K562 (cell line): ENCODE results near the gene SERTM1. TPM values are rescaled to one million over a fixed set of nuclear protein-coding genes. Genes with fewer than 3 reads are reported as not detected.

Experiments
- ATAC-seq: fragments of 200-7000 bp; cut with Tn5 transposase; 3 replicates; pipeline ENCODE4 v1.9.1; 2020; ENCODE audit warnings: moderate library complexity
- BruUV-seq: library from RNA; stranded (reverse); fragments of 400-500 nt; replicated peaks from 2 replicates; lab custom pipeline; 2021; lab: Mats Ljungman, UMichigan
- CTCF ChIA-PET: fragments of 300-600 bp; formaldehyde crosslinking; extraction: SDS; loops from one replicate; lab custom pipeline; 2021; ENCODE audit warnings: low intra/inter-chr PET ratio; lab: Yijun Ruan, JAX
- POLR2A ChIA-PET: fragments of 300-600, 350-650 bp; sonication (Branson Sonifier 250); formaldehyde crosslinking; extraction: SDS; loops from one replicate; lab custom pipeline; 2021; ENCODE audit warnings: antibody characterized with exemption, inconsistent platforms; lab: Yijun Ruan, JAX
- DNase-seq, 4 experiments: peaks; one replicate each; pipeline versions ENCODE4 v3.0.0 to v3.0.0-alpha.2; 2011 to 2018; ENCODE audit warnings: low spot score in 3 of 4, mixed read lengths in 3 of 4; ENCODE audit errors: extremely low read depth in 1 of 4
- FAIRE-seq: peaks from 2 replicates; lab custom pipeline; 2011; peaks lifted over from hg19 to GRCh38; lab: Jason Lieb, UNC
- H2AFZ ChIP-seq: 2 replicates; pipeline ENCODE4 v1.6.0; 2011; ENCODE audit warnings: low read depth, low read length, control low read depth, inconsistent platforms
- H3K27ac ChIP-seq: fragments of 200-600 bp; 3 replicates; pipeline ENCODE4 v1.8.0; 2011; ENCODE audit warnings: low read depth, mild to moderate bottlenecking, control low read depth, inconsistent platforms, low read length, moderate library complexity, mixed read lengths; ENCODE audit errors: extremely low read depth
- H3K27me3 ChIP-seq, 2 experiments: fragments of 300-600 bp in 1 of 2; 2 replicates in 1 of 2; 3 replicates in 1 of 2; pipeline versions ENCODE4 v1.6.0 to v1.8.0; 2011; ENCODE audit warnings: inconsistent platforms in 2 of 2, low read length in 2 of 2, mild to moderate bottlenecking in 1 of 2, mixed read lengths in 1 of 2, moderate library complexity in 1 of 2; ENCODE audit not compliant: control insufficient read depth in 2 of 2, insufficient read depth in 2 of 2
- H3K36me3 ChIP-seq: fragments of 300-600 bp; 3 replicates; pipeline ENCODE4 v1.8.0; 2011; ENCODE audit warnings: mild to moderate bottlenecking, low read length, inconsistent platforms; ENCODE audit not compliant: control insufficient read depth, insufficient read depth
- H3K4me1 ChIP-seq, 2 experiments: fragments of 200-600 bp in 1 of 2; replicated peaks in 1 of 2; 2 replicates in 1 of 2; 3 replicates in 1 of 2; pipeline versions ENCODE4 v1.5.1 to v1.8.0; 2011; ENCODE audit warnings: inconsistent platforms in 2 of 2, low read length in 2 of 2, mild to moderate bottlenecking in 1 of 2, mixed read lengths in 1 of 2, moderate library complexity in 1 of 2; ENCODE audit not compliant: control insufficient read depth in 2 of 2, insufficient read depth in 2 of 2
- H3K4me2 ChIP-seq: 2 replicates; pipeline ENCODE4 v1.6.1; 2011; ENCODE audit warnings: low read length, control low read depth, inconsistent platforms, mixed read lengths; ENCODE audit not compliant: insufficient read depth
- H3K4me3 ChIP-seq: fragments of 200-600 bp; sonication (generic), shearing (Covaris generic); 2 replicates; pipeline ENCODE4 v1.5.1; 2016; ENCODE audit warnings: control low read depth, inconsistent platforms
- H3K79me2 ChIP-seq: fragments of 200-600 bp; 3 replicates; pipeline ENCODE4 v1.8.0; 2011; ENCODE audit warnings: low read length, inconsistent platforms; ENCODE audit not compliant: control insufficient read depth, insufficient read depth
- H3K9ac ChIP-seq, 2 experiments: 2 replicates each; pipeline versions ENCODE4 v1.6.0 to v1.6.1; 2011; ENCODE audit warnings: low read depth in 2 of 2, low read length in 2 of 2, control low read depth in 1 of 2, inconsistent platforms in 1 of 2, mild to moderate bottlenecking in 1 of 2, mixed read lengths in 1 of 2; ENCODE audit not compliant: insufficient read depth in 1 of 2
- H3K9me1 ChIP-seq: one replicate; pipeline ENCODE4 v1.6.0; 2011; ENCODE audit warnings: inconsistent platforms, mild to moderate bottlenecking, low read length, moderate library complexity; ENCODE audit not compliant: control insufficient read depth, insufficient read depth
- H3K9me3 ChIP-seq: replicated peaks from 2 replicates; pipeline ENCODE4 v1.5.1; 2011; ENCODE audit warnings: low read depth, low read length, inconsistent platforms; ENCODE audit not compliant: control insufficient read depth, insufficient read depth
- H4K20me1 ChIP-seq: replicated peaks from 2 replicates; pipeline ENCODE4 v1.6.1; 2011; ENCODE audit warnings: low read length, inconsistent platforms, mixed read lengths; ENCODE audit not compliant: control insufficient read depth, insufficient read depth
- CCAR2 ChIP-seq: fragments of 200-400 bp; formaldehyde crosslinking; IDR thresholded peaks from 2 replicates; pipeline ENCODE4 v1.6.1; 2017; ENCODE audit warnings: mild to moderate bottlenecking, low read depth, low read length
- HDAC1 ChIP-seq, 2 experiments: fragments of 450-650 bp; IDR thresholded peaks; 2 replicates each; pipeline ENCODE4 v1.6.1; 2016 to 2017; ENCODE audit warnings: inconsistent platforms in 1 of 2, mild to moderate bottlenecking in 1 of 2, moderate library complexity in 1 of 2
- MCM2 ChIP-seq: fragments of 450-650 bp; IDR thresholded peaks from 2 replicates; pipeline ENCODE4 v1.6.1; 2017; ENCODE audit warnings: low read depth, mild to moderate bottlenecking
- PTTG1 ChIP-seq: fragments of 450-650 bp; IDR thresholded peaks from 2 replicates; pipeline ENCODE4 v1.6.1; 2016; ENCODE audit warnings: low read depth, mild to moderate bottlenecking, missing genetic modification characterization, missing compliant biosample characterization
- SMAD1 ChIP-seq: fragments of 150-350 bp; IDR thresholded peaks from 2 replicates; pipeline ENCODE4 v1.6.1; 2014; ENCODE audit warnings: low read length, low read depth; ENCODE audit not compliant: partially characterized antibody
- SMC3 ChIP-seq: conservative IDR thresholded peaks from 2 replicates; pipeline ENCODE4 v1.6.1; 2011; ENCODE audit warnings: low read depth, low read length, improper control_type of control experiment; ENCODE audit not compliant: insufficient read depth
- WGBS: fragments of 100-300 bp; shearing (Covaris generic); methylation state at CpG from one replicate; pipeline ENCODE4 v1.1.6; 2016; ENCODE audit warnings: low coverage, mixed read lengths; ENCODE audit not compliant: insufficient coverage; ENCODE audit errors: missing lambda C conversion rate; 5-methylcytosine and 5-hydroxymethylcytosine counted together
- in situ Hi-C: fragments of 300-500 bp; cut with MboI; formaldehyde crosslinking; loops from 4 replicates; pipeline ENCODE4 v1.15.0; 2018; ENCODE audit warnings: inconsistent platforms, mixed read lengths
- intact Hi-C: fragments of 100-400 bp; cut with micrococcal nuclease; formaldehyde crosslinking; loops from 2 replicates; pipeline ENCODE4 v1.14.2; 2022
- polyA plus RNA-seq, 8 experiments: library from polyadenylated mRNA; depleted of rRNA in 4 of 8; stranded (reverse) in 5 of 8; unstranded in 3 of 8; fragments of >200 nt; fragmentation: Nextera tagmentation in 2 of 8; fragmentation: Illumina TruSeq in 1 of 8; extraction: Ambion mirVana in 2 of 8; extraction: Trizol in 1 of 8; gene quantifications; 2 replicates each; pipeline versions ENCODE4 v1.2.1 to v1.2.3, GENCODE V29; 2011 to 2014; ENCODE audit warnings: inconsistent platforms in 1 of 8, missing spikeins in 1 of 8
- total RNA-seq, 7 experiments: library from RNA; depleted of rRNA in 6 of 7; stranded (reverse); fragments of >200 nt in 6 of 7; fragmentation: Illumina TruSeq in 2 of 7; extraction: Trizol in 2 of 7; gene quantifications; 2 replicates each; pipeline versions ENCODE4 v1.2.1 to v1.2.3, GENCODE V29; 2011 to 2021; ENCODE audit warnings: low replicate concordance in 1 of 7
- TF ChIP-seq, protein P1 (sequence below): fragments of 200-600 bp; sonication (generic); IDR thresholded peaks from one replicate; pipeline ENCODE4 v1.6.1; 2012; ENCODE audit warnings: mild to moderate bottlenecking, low read depth, low read length, inconsistent platforms

The SERTM1 gene
- total and polyA plus RNA-seq, 9 of the 15 experiments (the other 6 are each of a cell fraction or from before 2014, with no cell fraction given), result not detected

DNA sequence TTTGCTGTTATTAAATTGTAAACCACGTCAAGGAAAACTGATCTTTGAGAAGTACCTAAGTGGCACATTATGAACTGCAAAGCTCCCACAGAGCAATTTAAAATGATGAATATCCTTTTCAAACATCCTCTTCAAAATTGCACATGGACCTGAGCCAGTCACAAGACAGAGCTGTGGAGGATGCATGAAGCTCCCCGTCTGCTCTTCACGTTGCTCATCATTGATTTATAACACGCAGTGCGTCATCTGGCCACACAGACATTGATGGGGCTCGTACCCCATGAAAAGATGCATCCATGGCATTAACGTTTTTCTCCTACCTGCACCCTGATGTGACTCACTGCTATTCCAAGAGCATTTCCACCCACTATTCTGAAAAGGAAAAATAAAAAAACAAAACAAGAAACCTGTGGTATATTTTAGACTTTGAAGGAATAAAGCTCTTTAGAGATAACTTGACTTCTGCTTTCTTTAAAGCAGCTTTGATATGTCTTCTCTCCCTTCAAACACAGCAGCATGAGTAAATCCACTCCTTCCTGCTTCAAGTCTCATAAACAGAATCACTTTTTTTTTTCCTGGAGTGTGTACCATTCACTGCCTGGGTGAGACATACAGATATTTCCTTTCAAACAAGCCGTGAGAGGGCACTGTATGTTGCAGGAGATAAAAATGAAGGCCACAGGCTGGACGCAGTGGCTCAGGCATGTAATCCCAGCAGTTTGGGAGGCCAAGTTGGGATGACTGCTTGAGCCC is 7.2 kb upstream of the SERTM1 start:
- TF ChIP-seq, protein P1, sequence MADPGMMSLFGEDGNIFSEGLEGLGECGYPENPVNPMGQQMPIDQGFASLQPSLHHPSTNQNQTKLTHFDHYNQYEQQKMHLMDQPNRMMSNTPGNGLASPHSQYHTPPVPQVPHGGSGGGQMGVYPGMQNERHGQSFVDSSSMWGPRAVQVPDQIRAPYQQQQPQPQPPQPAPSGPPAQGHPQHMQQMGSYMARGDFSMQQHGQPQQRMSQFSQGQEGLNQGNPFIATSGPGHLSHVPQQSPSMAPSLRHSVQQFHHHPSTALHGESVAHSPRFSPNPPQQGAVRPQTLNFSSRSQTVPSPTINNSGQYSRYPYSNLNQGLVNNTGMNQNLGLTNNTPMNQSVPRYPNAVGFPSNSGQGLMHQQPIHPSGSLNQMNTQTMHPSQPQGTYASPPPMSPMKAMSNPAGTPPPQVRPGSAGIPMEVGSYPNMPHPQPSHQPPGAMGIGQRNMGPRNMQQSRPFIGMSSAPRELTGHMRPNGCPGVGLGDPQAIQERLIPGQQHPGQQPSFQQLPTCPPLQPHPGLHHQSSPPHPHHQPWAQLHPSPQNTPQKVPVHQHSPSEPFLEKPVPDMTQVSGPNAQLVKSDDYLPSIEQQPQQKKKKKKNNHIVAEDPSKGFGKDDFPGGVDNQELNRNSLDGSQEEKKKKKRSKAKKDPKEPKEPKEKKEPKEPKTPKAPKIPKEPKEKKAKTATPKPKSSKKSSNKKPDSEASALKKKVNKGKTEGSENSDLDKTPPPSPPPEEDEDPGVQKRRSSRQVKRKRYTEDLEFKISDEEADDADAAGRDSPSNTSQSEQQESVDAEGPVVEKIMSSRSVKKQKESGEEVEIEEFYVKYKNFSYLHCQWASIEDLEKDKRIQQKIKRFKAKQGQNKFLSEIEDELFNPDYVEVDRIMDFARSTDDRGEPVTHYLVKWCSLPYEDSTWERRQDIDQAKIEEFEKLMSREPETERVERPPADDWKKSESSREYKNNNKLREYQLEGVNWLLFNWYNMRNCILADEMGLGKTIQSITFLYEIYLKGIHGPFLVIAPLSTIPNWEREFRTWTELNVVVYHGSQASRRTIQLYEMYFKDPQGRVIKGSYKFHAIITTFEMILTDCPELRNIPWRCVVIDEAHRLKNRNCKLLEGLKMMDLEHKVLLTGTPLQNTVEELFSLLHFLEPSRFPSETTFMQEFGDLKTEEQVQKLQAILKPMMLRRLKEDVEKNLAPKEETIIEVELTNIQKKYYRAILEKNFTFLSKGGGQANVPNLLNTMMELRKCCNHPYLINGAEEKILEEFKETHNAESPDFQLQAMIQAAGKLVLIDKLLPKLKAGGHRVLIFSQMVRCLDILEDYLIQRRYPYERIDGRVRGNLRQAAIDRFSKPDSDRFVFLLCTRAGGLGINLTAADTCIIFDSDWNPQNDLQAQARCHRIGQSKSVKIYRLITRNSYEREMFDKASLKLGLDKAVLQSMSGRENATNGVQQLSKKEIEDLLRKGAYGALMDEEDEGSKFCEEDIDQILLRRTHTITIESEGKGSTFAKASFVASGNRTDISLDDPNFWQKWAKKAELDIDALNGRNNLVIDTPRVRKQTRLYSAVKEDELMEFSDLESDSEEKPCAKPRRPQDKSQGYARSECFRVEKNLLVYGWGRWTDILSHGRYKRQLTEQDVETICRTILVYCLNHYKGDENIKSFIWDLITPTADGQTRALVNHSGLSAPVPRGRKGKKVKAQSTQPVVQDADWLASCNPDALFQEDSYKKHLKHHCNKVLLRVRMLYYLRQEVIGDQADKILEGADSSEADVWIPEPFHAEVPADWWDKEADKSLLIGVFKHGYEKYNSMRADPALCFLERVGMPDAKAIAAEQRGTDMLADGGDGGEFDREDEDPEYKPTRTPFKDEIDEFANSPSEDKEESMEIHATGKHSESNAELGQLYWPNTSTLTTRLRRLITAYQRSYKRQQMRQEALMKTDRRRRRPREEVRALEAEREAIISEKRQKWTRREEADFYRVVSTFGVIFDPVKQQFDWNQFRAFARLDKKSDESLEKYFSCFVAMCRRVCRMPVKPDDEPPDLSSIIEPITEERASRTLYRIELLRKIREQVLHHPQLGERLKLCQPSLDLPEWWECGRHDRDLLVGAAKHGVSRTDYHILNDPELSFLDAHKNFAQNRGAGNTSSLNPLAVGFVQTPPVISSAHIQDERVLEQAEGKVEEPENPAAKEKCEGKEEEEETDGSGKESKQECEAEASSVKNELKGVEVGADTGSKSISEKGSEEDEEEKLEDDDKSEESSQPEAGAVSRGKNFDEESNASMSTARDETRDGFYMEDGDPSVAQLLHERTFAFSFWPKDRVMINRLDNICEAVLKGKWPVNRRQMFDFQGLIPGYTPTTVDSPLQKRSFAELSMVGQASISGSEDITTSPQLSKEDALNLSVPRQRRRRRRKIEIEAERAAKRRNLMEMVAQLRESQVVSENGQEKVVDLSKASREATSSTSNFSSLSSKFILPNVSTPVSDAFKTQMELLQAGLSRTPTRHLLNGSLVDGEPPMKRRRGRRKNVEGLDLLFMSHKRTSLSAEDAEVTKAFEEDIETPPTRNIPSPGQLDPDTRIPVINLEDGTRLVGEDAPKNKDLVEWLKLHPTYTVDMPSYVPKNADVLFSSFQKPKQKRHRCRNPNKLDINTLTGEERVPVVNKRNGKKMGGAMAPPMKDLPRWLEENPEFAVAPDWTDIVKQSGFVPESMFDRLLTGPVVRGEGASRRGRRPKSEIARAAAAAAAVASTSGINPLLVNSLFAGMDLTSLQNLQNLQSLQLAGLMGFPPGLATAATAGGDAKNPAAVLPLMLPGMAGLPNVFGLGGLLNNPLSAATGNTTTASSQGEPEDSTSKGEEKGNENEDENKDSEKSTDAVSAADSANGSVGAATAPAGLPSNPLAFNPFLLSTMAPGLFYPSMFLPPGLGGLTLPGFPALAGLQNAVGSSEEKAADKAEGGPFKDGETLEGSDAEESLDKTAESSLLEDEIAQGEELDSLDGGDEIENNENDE, result no peak
- TF ChIP-seq SMAD1, result no peak
- TF ChIP-seq HDAC1 (IDR thresholded peaks at IDR 0.05), result no peak
- no peak for TF ChIP-seq PTTG1
- no peak for TF ChIP-seq MCM2
- no peak for TF ChIP-seq SMC3
- TF ChIP-seq CCAR2, result no peak
- no peak for FAIRE-seq
- no TSS peak for BruUV-seq
- no peaks in the 10 kb centered on the region for H3K9me1 ChIP-seq
- ChIA-PET POLR2A (interaction anchor here (0.7 kb wide), 1 partner anchor 19 kb away, joined by 3 read pairs; no protein-coding TSS in a partner anchor), CTCF (no interaction called here)
- no peak overlapping the region for H3K4me3 ChIP-seq
- no peak overlapping the region for H3K9ac ChIP-seq
- H3K4me2 ChIP-seq, result no peak overlapping the region
- no peaks in the 10 kb centered on the region for H4K20me1 ChIP-seq
- H3K9me3 ChIP-seq, result no peaks in the 10 kb centered on the region
- no peak for ATAC-seq
- WGBS, result 0% methylated on average over 9 of the region's 9 CpGs
- intact Hi-C loops (no loop called here), in situ Hi-C loops (no loop called here)
- DNase-seq, result no peak
- H3K27ac ChIP-seq, result no peak overlapping the region
- no peaks in the 10 kb centered on the region for H3K27me3 ChIP-seq
- no peak overlapping the region for H2AFZ ChIP-seq
- H3K36me3 ChIP-seq, result no peaks in the 10 kb centered on the region
- H3K4me1 ChIP-seq, result no peaks in the 10 kb centered on the region
- no peaks in the 10 kb centered on the region for H3K79me2 ChIP-seq
